Neural cell (in vitro differentiated cells): ENCODE measurements around the gene TOB1. TPM values are rescaled to one million over a fixed set of nuclear protein-coding genes. Genes with fewer than 3 reads are reported as not detected.

Experiments
- H2AFZ ChIP-seq: fragments of 200-600, 300-800 bp; sonication (generic), shearing (Covaris generic); 2 replicates; pipeline ENCODE4 v1.6.0; 2014; ENCODE audit warnings: low read depth, mild to moderate bottlenecking, antibody characterized with exemption, low read length, moderate library complexity
- H3F3A ChIP-seq: fragments of 200-600 bp; shearing (Covaris generic); 2 replicates; pipeline ENCODE4 v1.6.1; 2016; ENCODE audit warnings: mild to moderate bottlenecking, moderate library complexity, mixed read lengths, antibody characterized with exemption, low read length; ENCODE audit not compliant: insufficient read depth, poor library complexity, severe bottlenecking
- H3K27ac ChIP-seq: fragments of 200-600, 300-800 bp; sonication (generic), shearing (Covaris generic); 2 replicates; pipeline ENCODE4 v1.5.1; 2014; ENCODE audit warnings: mild to moderate bottlenecking, low read length, moderate library complexity
- H3K27me3 ChIP-seq: fragments of 300-800, 200-600 bp; sonication (generic), shearing (Covaris generic); 2 replicates; pipeline ENCODE4 v1.6.0; 2014; ENCODE audit warnings: mild to moderate bottlenecking, low read depth, low read length, moderate library complexity; ENCODE audit not compliant: insufficient read depth
- H3K36me3 ChIP-seq: fragments of 300-800, 200-600 bp; sonication (generic), shearing (Covaris generic); 2 replicates; pipeline ENCODE4 v1.5.1; 2014; ENCODE audit warnings: mild to moderate bottlenecking, antibody characterized with exemption, low read length, moderate library complexity; ENCODE audit not compliant: insufficient read depth
- H3K4me2 ChIP-seq: fragments of 300-800, 200-600 bp; sonication (generic), shearing (Covaris generic); 2 replicates; pipeline ENCODE4 v1.6.0; 2014; ENCODE audit warnings: mild to moderate bottlenecking, low read length
- H3K4me3 ChIP-seq: fragments of 300-800, 200-600 bp; sonication (generic), shearing (Covaris generic); 2 replicates; pipeline ENCODE4 v1.5.1; 2014; ENCODE audit warnings: mild to moderate bottlenecking, low read length, moderate library complexity
- H3K79me2 ChIP-seq: fragments of 200-600 bp; shearing (Covaris generic); replicated peaks from 2 replicates; pipeline ENCODE4 v1.6.0; 2014; ENCODE audit warnings: mild to moderate bottlenecking, low read length, moderate library complexity; ENCODE audit not compliant: insufficient read depth
- H3K9ac ChIP-seq: fragments of 300-800, 200-600 bp; sonication (generic), shearing (Covaris generic); 2 replicates; pipeline ENCODE4 v1.6.1; 2016; ENCODE audit warnings: mild to moderate bottlenecking, low read length, mixed read lengths
- H3K9me2 ChIP-seq: fragments of 200-600 bp; shearing (Covaris generic); 2 replicates; pipeline ENCODE4 v1.6.1; 2016; ENCODE audit warnings: mild to moderate bottlenecking, low read length, mixed read lengths; ENCODE audit not compliant: insufficient read depth
- H3K9me3 ChIP-seq: fragments of 200-600, 300-800 bp; sonication (generic), shearing (Covaris generic); 2 replicates; pipeline ENCODE4 v1.6.1; 2016; ENCODE audit warnings: mild to moderate bottlenecking, mixed run types, low read length, moderate library complexity, mixed read lengths
- H4K20me1 ChIP-seq: fragments of 200-600 bp; shearing (Covaris generic); 2 replicates; pipeline ENCODE4 v1.6.1; 2016; ENCODE audit warnings: mild to moderate bottlenecking, mixed run types; ENCODE audit not compliant: insufficient read depth
- CTCF ChIP-seq: fragments of 450-650 bp; IDR thresholded peaks from 2 replicates; pipeline ENCODE4 v1.5.1; 2014; ENCODE audit warnings: antibody characterized with exemption, mild to moderate bottlenecking, moderate library complexity; ENCODE audit not compliant: poor library complexity, severe bottlenecking
- EP300 ChIP-seq: fragments of 450-650 bp; conservative IDR thresholded peaks from 2 replicates; pipeline ENCODE4 v1.6.1; 2014; ENCODE audit warnings: antibody characterized with exemption, mild to moderate bottlenecking, moderate library complexity; ENCODE audit not compliant: poor library complexity, severe bottlenecking
- EZH2 ChIP-seq: fragments of 200-600, 300-800 bp; shearing (Covaris generic), sonication (generic); IDR thresholded peaks from 2 replicates; pipeline ENCODE4 v1.6.1; 2014; ENCODE audit warnings: antibody characterized with exemption, low read length, borderline replicate concordance, mild to moderate bottlenecking; ENCODE audit not compliant: insufficient read depth, poor library complexity, severe bottlenecking
- MXI1 ChIP-seq: fragments of 450-650 bp; conservative IDR thresholded peaks from 2 replicates; pipeline ENCODE4 v1.6.1; 2014; ENCODE audit warnings: antibody characterized with exemption, mild to moderate bottlenecking; ENCODE audit not compliant: poor library complexity, severe bottlenecking
- POLR2AphosphoS5 ChIP-seq: IDR thresholded peaks from 2 replicates; pipeline ENCODE4 v1.6.1; 2012
- RAD21 ChIP-seq: fragments of 450-650 bp; conservative IDR thresholded peaks from 2 replicates; pipeline ENCODE4 v1.6.1; 2014; ENCODE audit warnings: antibody characterized with exemption, mild to moderate bottlenecking, moderate library complexity
- REST ChIP-seq: IDR thresholded peaks from 2 replicates; pipeline ENCODE4 v1.6.1; 2012; ENCODE audit warnings: borderline replicate concordance
- SMC3 ChIP-seq: fragments of 450-650 bp; conservative IDR thresholded peaks from 2 replicates; pipeline ENCODE4 v1.6.1; 2014; ENCODE audit warnings: antibody characterized with exemption, mild to moderate bottlenecking, moderate library complexity; ENCODE audit not compliant: poor library complexity
- TAF1 ChIP-seq: IDR thresholded peaks from 2 replicates; pipeline ENCODE4 v1.6.1; 2012; ENCODE audit warnings: low read depth
- polyA plus RNA-seq: library from polyadenylated mRNA; depleted of rRNA; stranded (reverse); fragments of >200 nt; gene quantifications from 2 replicates; pipeline ENCODE4 v1.2.3, GENCODE V29; 2014

The TOB1 gene
- polyA plus RNA-seq, 1 donor from 2014 or later = 8.9 TPM

- H3K27me3 ChIP-seq = no peaks in the 10 kb centered on the region
- no peak overlapping the region for H3K9ac ChIP-seq
- H2AFZ ChIP-seq = no peak overlapping the region
- no peak overlapping the region for H3K4me2 ChIP-seq
- no peaks in the 10 kb centered on the region for H3K9me3 ChIP-seq
- H3K36me3 ChIP-seq = no peaks in the 10 kb centered on the region
- H3K9me2 ChIP-seq = no peaks in the 10 kb centered on the region
- no peak overlapping the region for H3K4me3 ChIP-seq
- H3K79me2 ChIP-seq = no peaks in the 10 kb centered on the region
- H4K20me1 ChIP-seq = no peaks in the 10 kb centered on the region
- H3F3A ChIP-seq = no peaks in the 10 kb centered on the region
- H3K27ac ChIP-seq = no peak overlapping the region
- no peak for TF ChIP-seq POLR2AphosphoS5
- TF ChIP-seq CTCF = no peak
- no peak for TF ChIP-seq EZH2
- no peak for TF ChIP-seq SMC3
- TF ChIP-seq REST = no peak
- TF ChIP-seq RAD21 = no peak
- no peak for TF ChIP-seq TAF1
- TF ChIP-seq MXI1 = no peak
- TF ChIP-seq EP300 = no peak
Observed at GRCh38 chr17:50830994-50831393, 35.2 kb downstream of the TOB1 start.

GRCh38 chr17:50830352-50830751 lies 35.8 kb downstream of the TOB1 start:
- Histone ChIP-seq H3K9me3 (no peaks in the 10 kb centered on the region), H3K9ac (no peak overlapping the region), H3K27me3 (no peaks in the 10 kb centered on the region), H3K4me2 (no peak overlapping the region), H4K20me1 (no peaks in the 10 kb centered on the region), H2AFZ (no peak overlapping the region), H3K79me2 (no peaks in the 10 kb centered on the region), H3K4me3 (no peak overlapping the region), H3K36me3 (no peaks in the 10 kb centered on the region), H3K9me2 (no peaks in the 10 kb centered on the region), H3K27ac (no peak overlapping the region), H3F3A (no peaks in the 10 kb centered on the region)
- TF ChIP-seq CTCF = no peak
- TF ChIP-seq RAD21 = no peak
- no peak for TF ChIP-seq REST
- no peak for TF ChIP-seq TAF1
- TF ChIP-seq EZH2 = no peak
- TF ChIP-seq MXI1 = no peak
- no peak for TF ChIP-seq SMC3
- TF ChIP-seq POLR2AphosphoS5 = no peak
- no peak for TF ChIP-seq EP300
